ENCODE results near the gene ACTN1.
"Not testable (repeated sequence)": the region's sequence is repeated elsewhere in the genome, so short reads cannot be mapped to it uniquely, and the experiment has no call there.

ACTN1 gene

GRCh38 chr14:68979021-68979721 lies at the start of gene ACTN1:
ACTN1 (minus strand) TSS chr14:68979302; CDS start chr14:68979056, 246 bp downstream.
- peak; percentile 95 for DNase-seq (ENCODE audit: low spot score)

- no peak for DNase-seq (ENCODE audit: low spot score)
Measured at GRCh38 chr14:69027242-69027913, 48.3 kb upstream of the ACTN1 start.

GRCh38 chr14:69023035-69023434 lies 43.9 kb upstream of the ACTN1 start:
- no peak for DNase-seq (ENCODE audit: low spot score)

- DNase-seq (ENCODE audit: low spot score), result not testable (repeated sequence)
Measured at GRCh38 chr14:69022093-69022492, 43.0 kb upstream of the ACTN1 start.

- DNase-seq (ENCODE audit: low spot score), result no peak
Measured at GRCh38 chr14:69017706-69018105, 38.6 kb upstream of the ACTN1 start.

- no peak for DNase-seq (ENCODE audit: low spot score)
Measured at GRCh38 chr14:69014829-69015259, 35.7 kb upstream of the ACTN1 start.

- peak; percentile 53 for DNase-seq (ENCODE audit: low spot score)
Measured at GRCh38 chr14:69013943-69014782, 35.1 kb upstream of the ACTN1 start.

- no peak for DNase-seq (ENCODE audit: low spot score)
Measured at GRCh38 chr14:69012256-69012953, 33.3 kb upstream of the ACTN1 start.

- DNase-seq (ENCODE audit: low spot score), result no peak
Measured at GRCh38 chr14:69010648-69011047, 31.5 kb upstream of the ACTN1 start.

- DNase-seq (ENCODE audit: low spot score), result no peak
Measured at GRCh38 chr14:69008421-69008884, 29.4 kb upstream of the ACTN1 start.

GRCh38 chr14:69006346-69006745 lies 27.2 kb upstream of the ACTN1 start:
- DNase-seq (ENCODE audit: low spot score), result no peak

GRCh38 chr14:69005432-69006148 lies 26.5 kb upstream of the ACTN1 start:
- no peak for DNase-seq (ENCODE audit: low spot score)

GRCh38 chr14:69004731-69005431 lies 25.8 kb upstream of the ACTN1 start:
- no peak for DNase-seq (ENCODE audit: low spot score)

- DNase-seq (ENCODE audit: low spot score), result no peak
Measured at GRCh38 chr14:69003626-69004025, 24.5 kb upstream of the ACTN1 start.

GRCh38 chr14:69002069-69002468 lies 23.0 kb upstream of the ACTN1 start:
- DNase-seq (ENCODE audit: low spot score), result peak; percentile 60

- DNase-seq (ENCODE audit: low spot score), result no peak
Measured at GRCh38 chr14:69001375-69001774, 22.3 kb upstream of the ACTN1 start.

GRCh38 chr14:68998062-68998461 lies 19.0 kb upstream of the ACTN1 start:
- no peak for DNase-seq (ENCODE audit: low spot score)

GRCh38 chr14:68995731-68996130 lies 16.6 kb upstream of the ACTN1 start:
- no peak for DNase-seq (ENCODE audit: low spot score)

GRCh38 chr14:68994056-68994455 lies 15.0 kb upstream of the ACTN1 start:
- no peak for DNase-seq (ENCODE audit: low spot score)

- DNase-seq (ENCODE audit: low spot score), result peak; percentile 30
Measured at GRCh38 chr14:68987653-68988036, 8.5 kb upstream of the ACTN1 start.

Measured in HuH-7 (cell line).